Neuronal stem cell (in vitro differentiated cells): ENCODE data around the gene KIF18B.

ENCODE experiments used
- DNase-seq: peaks from one replicate; pipeline ENCODE4 v3.0.0-alpha.2; 2013; ENCODE audit warnings: low spot score
- H2AFZ ChIP-seq: one replicate; pipeline ENCODE4 v1.6.1; 2013; ENCODE audit warnings: mild to moderate bottlenecking, low read length, inconsistent platforms
- H2AK5ac ChIP-seq: 2 replicates; pipeline ENCODE4 v1.6.1; 2013; ENCODE audit warnings: low read depth, mild to moderate bottlenecking, inconsistent platforms, low read length, moderate library complexity, mixed read lengths
- H2BK120ac ChIP-seq: 2 replicates; pipeline ENCODE4 v1.6.1; 2013; ENCODE audit warnings: low read depth, mild to moderate bottlenecking, inconsistent platforms, low read length, moderate library complexity, mixed read lengths
- H2BK12ac ChIP-seq: one replicate; pipeline ENCODE4 v1.6.1; 2013; ENCODE audit warnings: low read length, inconsistent platforms
- H2BK15ac ChIP-seq: 2 replicates; pipeline ENCODE4 v1.6.1; 2013; ENCODE audit warnings: mild to moderate bottlenecking, low read length, inconsistent platforms, mixed read lengths
- H2BK5ac ChIP-seq: one replicate; pipeline ENCODE4 v1.6.1; 2013; ENCODE audit warnings: inconsistent platforms, mild to moderate bottlenecking, low read length, moderate library complexity
- H3K14ac ChIP-seq: one replicate; pipeline ENCODE4 v1.6.1; 2013; ENCODE audit warnings: low read length, inconsistent platforms
- H3K18ac ChIP-seq: 2 replicates; pipeline ENCODE4 v1.6.1; 2013; ENCODE audit warnings: low read length, inconsistent platforms
- H3K23ac ChIP-seq: 2 replicates; pipeline ENCODE4 v1.6.1; 2013; ENCODE audit warnings: low read depth, mild to moderate bottlenecking, mixed read lengths, low read length, inconsistent platforms; ENCODE audit not compliant: poor library complexity
- H3K27ac ChIP-seq: replicated peaks from 3 replicates; pipeline ENCODE4 v1.5.1; 2013; ENCODE audit warnings: low read length, inconsistent platforms
- H3K27me3 ChIP-seq, 3 experiments: 2 replicates each; pipeline ENCODE4 v1.6.1; 2013; ENCODE audit warnings: low read length in 3 of 3, mild to moderate bottlenecking in 2 of 3, inconsistent platforms in 1 of 3, low read depth in 1 of 3, mixed read lengths in 1 of 3, moderate library complexity in 1 of 3; ENCODE audit not compliant: control insufficient read depth in 3 of 3, insufficient read depth in 3 of 3
- H3K36me3 ChIP-seq, 2 donors: replicated peaks in 1 of 2; 2 replicates each; pipeline ENCODE4 v1.6.1; 2013; ENCODE audit warnings: low read length in 2 of 2; ENCODE audit not compliant: control insufficient read depth in 2 of 2, insufficient read depth in 2 of 2
- H3K4ac ChIP-seq: 2 replicates; pipeline ENCODE4 v1.6.1; 2013; ENCODE audit warnings: inconsistent platforms, mild to moderate bottlenecking, low read length, moderate library complexity
- H3K4me1 ChIP-seq, 2 donors: 1 replicate in 1 of 2; 2 replicates in 1 of 2; pipeline ENCODE4 v1.6.1; 2013; ENCODE audit warnings: low read length in 2 of 2, low read depth in 1 of 2; ENCODE audit not compliant: control insufficient read depth in 2 of 2, insufficient read depth in 1 of 2
- H3K4me2 ChIP-seq: one replicate; pipeline ENCODE4 v1.6.1; 2013; ENCODE audit warnings: mild to moderate bottlenecking, low read length, inconsistent platforms; ENCODE audit not compliant: insufficient read depth, poor library complexity, severe bottlenecking
- H3K4me3 ChIP-seq, 2 donors: 2 replicates each; pipeline ENCODE4 v1.5.1; 2013; ENCODE audit warnings: low read length in 2 of 2, mild to moderate bottlenecking in 2 of 2, inconsistent platforms in 1 of 2, moderate library complexity in 1 of 2
- H3K79me1 ChIP-seq: one replicate; pipeline ENCODE4 v1.6.1; 2013; ENCODE audit warnings: low read depth, mild to moderate bottlenecking, inconsistent platforms, low read length, moderate library complexity
- H3K9ac ChIP-seq: one replicate; pipeline ENCODE4 v1.6.1; 2013; ENCODE audit warnings: mild to moderate bottlenecking, low read depth, low read length, inconsistent platforms; ENCODE audit not compliant: poor library complexity
- H3K9me3 ChIP-seq, 2 donors: replicated peaks in 1 of 2; 2 replicates each; pipeline versions ENCODE3 to v1.6.1; 2013; ENCODE audit warnings: low read length in 2 of 2, mild to moderate bottlenecking in 2 of 2, inconsistent platforms in 1 of 2, low read depth in 1 of 2, mixed read lengths in 1 of 2, moderate library complexity in 1 of 2; ENCODE audit not compliant: control insufficient read depth in 2 of 2, insufficient read depth in 1 of 2
- H4K8ac ChIP-seq: one replicate; pipeline ENCODE4 v1.6.1; 2013; ENCODE audit warnings: low read depth, mild to moderate bottlenecking, inconsistent platforms, low read length, moderate library complexity
- H4K91ac ChIP-seq: one replicate; pipeline ENCODE4 v1.6.1; 2013; ENCODE audit warnings: low read length, low read depth, mild to moderate bottlenecking, inconsistent platforms; ENCODE audit not compliant: poor library complexity
- WGBS, 2 donors: extraction: QIAGEN DNeasy Blood & Tissue Kit; methylation state at CpG; one replicate each; pipeline ENCODE4 v1.1.7; 2013; ENCODE audit warnings: missing lambda C conversion rate in 2 of 2, mixed read lengths in 1 of 2; ENCODE audit not compliant: insufficient read length in 2 of 2, insufficient replicate concordance in 1 of 2; ENCODE audit errors: extremely low coverage in 2 of 2; 5-methylcytosine and 5-hydroxymethylcytosine counted together

The KIF18B gene

DNA sequence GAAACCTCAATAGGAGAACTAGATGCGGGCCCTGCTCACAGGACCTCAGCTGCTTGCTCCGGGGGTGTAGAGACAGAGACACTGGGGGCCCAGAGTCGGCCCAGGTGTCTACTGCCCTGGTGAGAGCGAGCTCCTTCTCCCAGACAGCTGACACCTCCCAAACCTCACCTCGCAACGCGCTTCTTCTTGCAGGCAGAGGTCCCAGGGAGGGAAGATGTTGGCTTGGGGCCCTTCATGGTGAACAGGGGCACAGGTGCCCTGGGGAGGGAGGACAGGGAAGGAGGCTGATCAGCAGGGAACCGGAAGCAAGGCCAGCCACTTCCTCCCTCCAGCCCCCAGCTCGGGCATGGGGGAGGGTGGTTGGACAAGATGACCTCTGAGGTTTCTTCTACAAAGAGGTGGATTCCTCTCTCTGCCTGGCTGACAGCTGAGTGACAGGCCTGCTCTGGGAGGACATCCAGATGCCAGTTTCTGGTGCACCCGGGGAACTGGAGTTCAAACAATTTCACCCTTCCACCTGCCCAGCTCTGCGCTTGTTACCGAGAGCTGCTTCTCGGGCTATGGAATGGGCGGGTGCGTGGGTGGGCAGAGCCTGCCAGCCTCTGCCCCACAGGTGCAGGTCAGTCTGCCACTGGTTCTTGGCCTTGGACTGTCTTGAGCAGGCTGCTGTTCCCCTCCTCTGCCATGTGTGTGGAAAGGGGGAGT, 20.6 kb downstream of the KIF18B start:
- Histone ChIP-seq H3K79me1 (peaks cover 4% of the 10 kb centered on the region), H2BK120ac (no peak overlapping the region), H4K8ac (no peak overlapping the region), H2BK15ac (no peak overlapping the region), H3K36me3 (peaks cover 56 to 68% of the 10 kb centered on the region in 2 donors), H3K18ac (no peak overlapping the region), H3K14ac (no peak overlapping the region), H2BK12ac (no peak overlapping the region), H3K23ac (no peak overlapping the region), H2BK5ac (no peak overlapping the region), H3K9me3 (no peaks in the 10 kb centered on the region), H4K91ac (no peak overlapping the region), H3K27me3 (peaks cover 0 to 5% (median 0%) of the 10 kb centered on the region in 3 experiments), H3K4me3 (no peak overlapping the region), H2AK5ac (no peak overlapping the region), H3K27ac (no peak overlapping the region), H3K4me1 (peaks cover 0 to 5% of the 10 kb centered on the region in 2 donors), H3K4ac (no peak overlapping the region), H3K4me2 (no peak overlapping the region), H3K9ac (no peak overlapping the region), H2AFZ (no peak overlapping the region)
- no CpG with 5 or more reads among the region's 15 CpGs for WGBS, 2 donors
- DNase-seq, result no peak

DNA sequence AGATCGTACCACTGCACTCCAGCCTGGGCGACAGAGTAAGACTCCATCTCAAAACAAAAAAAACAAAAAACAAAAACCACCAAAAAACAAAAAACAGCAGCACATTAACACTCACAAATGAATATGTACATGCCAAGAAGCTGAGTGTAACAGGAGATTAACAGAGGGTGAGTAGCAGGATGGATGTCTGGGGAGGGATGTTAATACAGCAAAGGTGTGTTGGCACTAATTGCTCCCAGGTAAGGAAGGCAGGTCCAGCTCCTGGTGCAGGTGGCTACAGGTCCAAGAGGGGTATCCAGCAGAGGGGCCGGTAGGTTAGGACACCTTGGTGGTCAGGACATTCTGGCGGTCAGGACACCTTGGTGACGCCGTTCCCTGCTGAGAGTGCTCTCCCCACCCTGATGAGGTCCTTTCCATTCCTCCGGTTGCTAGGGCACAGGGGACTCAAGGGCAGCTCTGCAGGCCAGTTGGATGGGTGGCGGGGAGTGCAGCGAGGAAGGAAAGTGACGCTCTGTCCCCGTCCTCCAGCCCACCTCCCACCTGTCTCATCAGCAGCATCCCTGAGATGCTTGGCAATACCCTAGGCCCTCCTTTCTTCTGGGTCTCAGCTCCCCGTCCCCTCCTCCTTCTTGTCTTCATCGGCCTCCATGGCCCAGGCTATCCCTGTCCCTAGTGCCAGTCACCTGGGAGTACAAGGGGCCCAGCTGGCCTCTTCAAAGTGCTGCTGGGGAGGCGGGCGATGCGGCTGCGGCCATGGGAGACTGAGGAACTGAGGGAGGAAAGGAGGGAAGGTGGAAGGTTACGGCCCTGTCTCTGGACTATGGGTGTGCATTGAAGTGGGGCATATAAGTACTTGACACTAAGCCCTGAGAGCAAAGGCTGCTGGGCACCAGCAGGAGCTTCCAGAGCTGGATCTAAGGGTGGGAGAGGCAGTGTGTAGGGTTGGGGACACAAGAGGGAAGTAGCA, 21.6 kb downstream of the KIF18B start:
- Histone ChIP-seq H4K8ac (no peak overlapping the region), H3K14ac (no peak overlapping the region), H3K9ac (no peak overlapping the region), H3K18ac (no peak overlapping the region), H2AFZ (no peak overlapping the region), H2BK12ac (no peak overlapping the region), H3K4me2 (no peak overlapping the region), H2BK15ac (no peak overlapping the region), H3K27me3 (peaks cover 0 to 6% (median 0%) of the 10 kb centered on the region in 3 experiments), H3K27ac (no peak overlapping the region), H3K23ac (no peak overlapping the region), H3K79me1 (no peaks in the 10 kb centered on the region), H3K4me3 (peak overlapping the region in 1 of 2 donors; percentile 43), H3K4ac (no peak overlapping the region), H3K9me3 (no peaks in the 10 kb centered on the region), H3K36me3 (peaks cover 47 to 59% of the 10 kb centered on the region in 2 donors), H3K4me1 (peaks cover 0 to 10% of the 10 kb centered on the region in 2 donors), H2BK5ac (no peak overlapping the region), H2BK120ac (no peak overlapping the region), H4K91ac (no peak overlapping the region), H2AK5ac (no peak overlapping the region)
- no peak for DNase-seq
- no CpG with 5 or more reads among the region's 18 CpGs for WGBS, 2 donors

DNA sequence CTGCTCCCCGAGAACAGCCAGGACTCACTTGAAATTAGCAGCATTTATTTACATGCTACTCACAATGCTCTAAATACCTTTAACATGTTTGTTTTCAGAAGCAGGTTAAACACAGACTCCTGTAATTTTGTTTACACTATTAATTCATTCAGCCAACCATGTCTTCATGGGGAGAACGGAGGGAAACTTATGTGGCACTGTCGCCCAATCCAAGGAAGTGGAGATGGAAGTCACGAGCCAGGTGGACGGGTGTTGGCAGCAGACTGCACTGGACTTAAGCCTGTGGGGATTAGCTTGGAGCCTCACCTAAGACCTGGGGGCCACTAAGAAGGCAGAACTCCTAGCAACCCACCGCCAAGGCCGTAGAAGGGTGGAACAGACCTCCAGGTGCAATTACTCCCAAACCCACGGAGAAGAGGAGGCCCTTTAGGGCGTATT, 23.4 kb downstream of the KIF18B start:
- Histone ChIP-seq H3K4me1 (peaks cover 0 to 17% of the 10 kb centered on the region in 2 donors), H3K79me1 (no peaks in the 10 kb centered on the region), H2BK5ac (no peak overlapping the region), H4K8ac (no peak overlapping the region), H2BK120ac (no peak overlapping the region), H3K9me3 (no peaks in the 10 kb centered on the region), H3K18ac (peak overlapping the region; percentile 35), H2BK15ac (no peak overlapping the region), H2BK12ac (no peak overlapping the region), H3K9ac (no peak overlapping the region), H3K4ac (no peak overlapping the region), H3K27me3 (peaks cover 0 to 16% (median 0%) of the 10 kb centered on the region in 3 experiments), H4K91ac (no peak overlapping the region), H3K14ac (no peak overlapping the region), H2AK5ac (no peak overlapping the region), H3K23ac (peak overlapping the region; percentile 14), H3K4me2 (no peak overlapping the region), H3K27ac (peak overlapping the region; percentile 28), H3K4me3 (no peak overlapping the region), H3K36me3 (peaks cover 34 to 40% of the 10 kb centered on the region in 2 donors), H2AFZ (no peak overlapping the region)
- no CpG with 5 or more reads among the region's 9 CpGs for WGBS, 2 donors
- no peak for DNase-seq
